Suprapubic skin (tissue), 3 donors: ENCODE results near the gene CCSER2.

ENCODE experiments used
- POLR2A ChIP-seq, 2 donors: fragments of 450-650 bp; IDR thresholded peaks; one replicate each; pipeline ENCODE4 v1.6.1; 2017; ENCODE audit warnings: antibody characterized with exemption in 2 of 2, mild to moderate bottlenecking in 2 of 2, moderate library complexity in 2 of 2
- TF ChIP-seq, protein P1 (sequence below), 2 donors: fragments of 200-600 bp in 1 of 2; fragments of 450-650 bp in 1 of 2; sonication (generic) in 1 of 2; IDR thresholded peaks; one replicate each; pipeline ENCODE4 v1.5.1; 2016 to 2019; ENCODE audit warnings: antibody characterized with exemption in 2 of 2, mild to moderate bottlenecking in 1 of 2, moderate library complexity in 1 of 2

- TF ChIP-seq POLR2A (IDR thresholded peaks at IDR 0.05): no peak
- TF ChIP-seq, protein P1, sequence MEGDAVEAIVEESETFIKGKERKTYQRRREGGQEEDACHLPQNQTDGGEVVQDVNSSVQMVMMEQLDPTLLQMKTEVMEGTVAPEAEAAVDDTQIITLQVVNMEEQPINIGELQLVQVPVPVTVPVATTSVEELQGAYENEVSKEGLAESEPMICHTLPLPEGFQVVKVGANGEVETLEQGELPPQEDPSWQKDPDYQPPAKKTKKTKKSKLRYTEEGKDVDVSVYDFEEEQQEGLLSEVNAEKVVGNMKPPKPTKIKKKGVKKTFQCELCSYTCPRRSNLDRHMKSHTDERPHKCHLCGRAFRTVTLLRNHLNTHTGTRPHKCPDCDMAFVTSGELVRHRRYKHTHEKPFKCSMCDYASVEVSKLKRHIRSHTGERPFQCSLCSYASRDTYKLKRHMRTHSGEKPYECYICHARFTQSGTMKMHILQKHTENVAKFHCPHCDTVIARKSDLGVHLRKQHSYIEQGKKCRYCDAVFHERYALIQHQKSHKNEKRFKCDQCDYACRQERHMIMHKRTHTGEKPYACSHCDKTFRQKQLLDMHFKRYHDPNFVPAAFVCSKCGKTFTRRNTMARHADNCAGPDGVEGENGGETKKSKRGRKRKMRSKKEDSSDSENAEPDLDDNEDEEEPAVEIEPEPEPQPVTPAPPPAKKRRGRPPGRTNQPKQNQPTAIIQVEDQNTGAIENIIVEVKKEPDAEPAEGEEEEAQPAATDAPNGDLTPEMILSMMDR (IDR thresholded peaks at IDR 0.05): no peak
Observed at GRCh38 chr10:84478151-84478550, 149.8 kb downstream of the CCSER2 start.
